Neural progenitor cell (in vitro differentiated cells): Measurements from ENCODE around the gene GP1BA. TPM values are rescaled to one million over a fixed set of nuclear protein-coding genes. Genes with fewer than 3 reads are reported as not detected.
A peak's percentile ranks its signal among the peaks of the same experiment; 100 is the strongest.

Experiments used
- DNase-seq: peaks from one replicate; pipeline ENCODE4 v3.0.0-alpha.2; 2016; ENCODE audit warnings: low spot score
- H2AFZ ChIP-seq: fragments of 200-600 bp; sonication (generic); replicated peaks from 2 replicates; pipeline ENCODE4 v1.6.1; 2016; ENCODE audit warnings: antibody characterized with exemption
- H3F3A ChIP-seq: fragments of 200-600 bp; sonication (generic); 2 replicates; pipeline ENCODE4 v1.6.1; 2016; ENCODE audit warnings: antibody characterized with exemption, low read depth
- H3K27ac ChIP-seq: fragments of 200-600 bp; sonication (generic); 2 replicates; pipeline ENCODE4 v1.5.1; 2016; ENCODE audit warnings: mild to moderate bottlenecking
- H3K27me3 ChIP-seq: fragments of 200-600 bp; sonication (generic); 2 replicates; pipeline ENCODE4 v1.6.1; 2016; ENCODE audit warnings: mild to moderate bottlenecking, moderate library complexity
- H3K36me3 ChIP-seq: fragments of 200-600 bp; sonication (generic); 2 replicates; pipeline ENCODE4 v1.5.1; 2016
- H3K4me1 ChIP-seq: fragments of 200-600 bp; sonication (generic); 2 replicates; pipeline ENCODE4 v1.6.1; 2016; ENCODE audit warnings: mixed run types
- H3K4me2 ChIP-seq: fragments of 200-600 bp; sonication (generic); 2 replicates; pipeline ENCODE4 v1.6.1; 2016
- H3K4me3 ChIP-seq: fragments of 200-600 bp; sonication (generic); 2 replicates; pipeline ENCODE4 v1.5.1; 2016
- H3K79me2 ChIP-seq: fragments of 200-600 bp; sonication (generic); 2 replicates; pipeline ENCODE4 v1.6.1; 2016; ENCODE audit warnings: low read depth
- H3K9ac ChIP-seq: fragments of 200-600 bp; sonication (generic); 2 replicates; pipeline ENCODE4 v1.6.1; 2016
- H3K9me3 ChIP-seq: fragments of 200-600 bp; sonication (generic); 2 replicates; pipeline ENCODE4 v1.5.1; 2016; ENCODE audit warnings: low read depth
- H4K20me1 ChIP-seq: fragments of 200-600 bp; sonication (generic); 2 replicates; pipeline ENCODE4 v1.6.1; 2016; ENCODE audit warnings: low read depth
- H3K27ac Mint-ChIP-seq: 3 replicates; pipeline ENCODE4 v1.8.0; 2021; ENCODE audit warnings: mixed read lengths
- H3K27me3 Mint-ChIP-seq: 2 replicates; pipeline ENCODE4 v1.8.0; 2022; ENCODE audit warnings: low read depth, mild to moderate bottlenecking, inconsistent platforms, moderate library complexity, mixed read lengths; ENCODE audit not compliant: insufficient read depth
- H3K36me3 Mint-ChIP-seq: 3 replicates; pipeline ENCODE4 v1.8.0; 2021; ENCODE audit warnings: mixed read lengths
- H3K4me1 Mint-ChIP-seq: 3 replicates; pipeline ENCODE4 v1.8.0; 2021; ENCODE audit warnings: mixed read lengths
- H3K4me3 Mint-ChIP-seq: 3 replicates; pipeline ENCODE4 v1.8.0; 2021; ENCODE audit warnings: mild to moderate bottlenecking, moderate library complexity, mixed read lengths
- H3K9me3 Mint-ChIP-seq: 3 replicates; pipeline ENCODE4 v1.8.0; 2020; ENCODE audit warnings: mixed read lengths
- CTCF ChIP-seq: fragments of 200-600 bp; sonication (generic); IDR thresholded peaks from 2 replicates; pipeline ENCODE4 v1.5.1; 2017; ENCODE audit warnings: antibody characterized with exemption, mild to moderate bottlenecking
- EZH2 ChIP-seq: fragments of 200-600 bp; sonication (generic); IDR thresholded peaks from 2 replicates; pipeline ENCODE4 v1.6.1; 2017; ENCODE audit warnings: antibody characterized with exemption, mild to moderate bottlenecking, moderate library complexity
- EZH2phosphoT487 ChIP-seq: fragments of 200-600 bp; sonication (generic); IDR thresholded peaks from 2 replicates; pipeline ENCODE4 v1.6.1; 2017; ENCODE audit warnings: antibody characterized with exemption
- total RNA-seq: library from RNA; depleted of rRNA; stranded (reverse); fragments of >200 nt; gene quantifications from 2 replicates; pipeline ENCODE4 v1.2.3, GENCODE V29; 2015; ENCODE audit warnings: low replicate concordance

Gene GP1BA
- total RNA-seq, 1 donor from 2014 or later: not detected

GRCh38 chr17:4969551-4970173 is 37.6 kb downstream of the GP1BA start:
- Histone ChIP-seq H3K4me3 (peak overlapping the region; percentile 65), H3K4me1 (peaks cover 14% of the 10 kb centered on the region), H2AFZ (no peak overlapping the region), H3K36me3 (no peaks in the 10 kb centered on the region), H3K79me2 (peaks cover 35% of the 10 kb centered on the region), H3K9ac (no peak overlapping the region), H3K27me3 (peaks cover 12% of the 10 kb centered on the region), H3K4me2 (peak overlapping the region; percentile 95), H3K9me3 (no peaks in the 10 kb centered on the region), H3K27ac (no peak overlapping the region), H3F3A (peaks cover 31% of the 10 kb centered on the region), H4K20me1 (peaks cover 40% of the 10 kb centered on the region)
- peaks cover 7% of the 10 kb centered on the region for H3K9me3 Mint-ChIP-seq
- TF ChIP-seq EZH2phosphoT487 (no peak), CTCF (no peak), EZH2 (no peak)
- peaks cover 34% of the 10 kb centered on the region for H3K4me1 Mint-ChIP-seq
- H3K36me3 Mint-ChIP-seq: peaks cover 23% of the 10 kb centered on the region
- H3K4me3 Mint-ChIP-seq: no peak overlapping the region
- no peak for DNase-seq
- no peak overlapping the region for H3K27ac Mint-ChIP-seq
- H3K27me3 Mint-ChIP-seq: peaks cover 8% of the 10 kb centered on the region

DNA sequence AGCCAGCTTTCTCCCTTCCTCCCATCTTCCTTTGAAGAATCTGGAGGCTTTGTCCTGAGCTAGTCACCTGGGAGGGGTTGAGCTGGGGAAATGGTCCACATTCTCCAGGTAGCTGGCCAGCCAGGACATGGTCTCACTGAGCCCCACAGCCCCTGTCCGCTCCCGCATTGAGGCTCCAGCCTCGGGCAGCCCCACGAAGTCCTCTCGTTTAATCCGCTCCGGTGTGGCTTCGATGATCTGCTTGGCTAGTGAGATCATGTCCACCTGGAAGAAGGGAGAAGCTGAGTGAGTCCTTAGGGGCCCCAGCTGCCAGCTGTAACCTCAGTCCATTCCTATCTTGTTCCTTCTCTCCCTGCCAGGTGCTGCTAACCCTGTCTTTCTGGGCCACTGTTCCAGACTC is 38.2 kb downstream of the GP1BA start:
- peak overlapping the region; percentile 34 for H3K4me3 Mint-ChIP-seq
- no peaks in the 10 kb centered on the region for H3K36me3 ChIP-seq
- no peak overlapping the region for H3K27ac Mint-ChIP-seq
- peaks cover 18% of the 10 kb centered on the region for H3K27me3 ChIP-seq
- peaks cover 21% of the 10 kb centered on the region for H3K36me3 Mint-ChIP-seq
- H3K9ac ChIP-seq: no peak overlapping the region
- peaks cover 14% of the 10 kb centered on the region for H3K4me1 ChIP-seq
- no peak overlapping the region for H3K4me3 ChIP-seq
- peaks cover 5% of the 10 kb centered on the region for H3K9me3 Mint-ChIP-seq
- no peak overlapping the region for H3K4me2 ChIP-seq
- H2AFZ ChIP-seq: no peak overlapping the region
- DNase-seq: no peak
- peaks cover 8% of the 10 kb centered on the region for H3K27me3 Mint-ChIP-seq
- peaks cover 40% of the 10 kb centered on the region for H4K20me1 ChIP-seq
- H3K9me3 ChIP-seq: no peaks in the 10 kb centered on the region
- no peak for TF ChIP-seq EZH2
- TF ChIP-seq CTCF: no peak
- TF ChIP-seq EZH2phosphoT487: no peak
- peaks cover 32% of the 10 kb centered on the region for H3F3A ChIP-seq
- peaks cover 32% of the 10 kb centered on the region for H3K4me1 Mint-ChIP-seq
- H3K79me2 ChIP-seq: peaks cover 29% of the 10 kb centered on the region
- H3K27ac ChIP-seq: no peak overlapping the region

DNA sequence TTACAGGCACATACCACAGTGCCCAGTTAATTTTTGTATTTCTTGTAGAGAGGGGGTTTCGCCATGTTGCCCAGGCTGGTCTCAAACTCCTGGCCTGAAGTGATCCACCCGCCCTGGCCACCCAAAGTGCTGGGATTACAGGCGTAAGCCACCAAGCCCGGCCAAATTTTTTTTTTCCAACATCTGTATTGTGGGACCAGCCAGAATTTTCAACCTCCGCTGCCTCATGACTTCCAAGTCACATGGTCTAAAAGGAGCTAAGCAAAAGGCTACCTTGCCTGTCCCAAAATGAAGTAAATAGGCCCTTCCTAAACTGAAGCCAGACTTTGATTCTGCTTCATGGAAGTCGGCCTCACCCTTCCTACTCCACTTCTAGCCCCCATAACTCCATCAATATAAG is 39.7 kb downstream of the GP1BA start:
- Histone ChIP-seq H3K9me3 (no peaks in the 10 kb centered on the region), H3K4me2 (no peak overlapping the region), H3K4me3 (no peak overlapping the region), H3K27ac (no peak overlapping the region), H3K9ac (no peak overlapping the region), H3F3A (peaks cover 25% of the 10 kb centered on the region), H4K20me1 (peaks cover 40% of the 10 kb centered on the region), H3K79me2 (peaks cover 18% of the 10 kb centered on the region), H2AFZ (no peak overlapping the region), H3K27me3 (peaks cover 34% of the 10 kb centered on the region), H3K36me3 (no peaks in the 10 kb centered on the region), H3K4me1 (peaks cover 8% of the 10 kb centered on the region)
- no peak for DNase-seq
- H3K27ac Mint-ChIP-seq: no peak overlapping the region
- H3K4me1 Mint-ChIP-seq: peaks cover 22% of the 10 kb centered on the region
- no peak for TF ChIP-seq CTCF
- TF ChIP-seq EZH2phosphoT487: no peak
- no peak for TF ChIP-seq EZH2
- no peak overlapping the region for H3K4me3 Mint-ChIP-seq
- H3K27me3 Mint-ChIP-seq: peaks cover 4% of the 10 kb centered on the region
- no peaks in the 10 kb centered on the region for H3K9me3 Mint-ChIP-seq
- H3K36me3 Mint-ChIP-seq: peaks cover 11% of the 10 kb centered on the region
